ENCODE data around the gene SRPK2. TPM values are rescaled to one million over a fixed set of nuclear protein-coding genes. Genes with fewer than 3 reads are reported as not detected.

SRPK2 gene
- total and polyA plus RNA-seq, 2 donors (not counting 1 experiment from before 2014, with no cell fraction given): 15.2 to 108 TPM

DNA sequence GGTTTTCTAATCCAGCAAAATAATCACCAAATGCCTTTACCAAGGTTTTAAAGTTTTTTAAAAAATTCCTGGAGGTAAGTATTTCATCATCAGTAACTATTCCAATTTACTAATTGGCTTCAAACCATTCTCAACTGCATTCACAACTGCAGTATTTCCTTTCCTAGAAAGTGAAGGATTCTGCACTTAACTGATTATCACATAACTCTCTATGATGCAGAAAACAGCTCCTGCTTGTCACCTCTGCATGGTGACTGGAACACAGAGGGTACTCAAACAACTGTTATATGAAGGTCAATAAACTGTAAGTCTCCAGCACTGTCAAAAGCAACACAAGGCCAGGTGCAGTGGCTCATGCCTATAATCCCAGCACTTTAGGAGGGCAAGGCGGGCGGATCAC, 42.6 kb downstream of the SRPK2 start:
- peaks cover 96% of the 10 kb centered on the region for H3K79me2 ChIP-seq (ENCODE audit: control insufficient read depth, insufficient read depth, low read length)
- peak overlapping the region; percentile 73 for H3K4me3 Mint-ChIP-seq
- H3K36me3 ChIP-seq (replicated peaks in 1 of 2; ENCODE audit: control extremely low read depth in 1 of 2, control insufficient read depth in 1 of 2, extremely low read depth in 1 of 2, insufficient read depth in 2 of 2, low read length in 1 of 2): no peaks in the 10 kb centered on the region
- peak overlapping the region; percentile 49 for H3K4me2 ChIP-seq (replicated peaks; ENCODE audit: low read depth, low read length, poor library complexity, severe bottlenecking)
- peak overlapping the region; percentile 78 for H3K27ac Mint-ChIP-seq
- 93% methylated on average over 2 of the region's 2 CpGs for WGBS (ENCODE audit: insufficient coverage)
- peak overlapping the region in 2 of 5 experiments; percentile 16 to 21 for H3K4me3 ChIP-seq (ENCODE audit: control extremely low read depth in 1 of 5, extremely low read depth in 1 of 5, insufficient read depth in 1 of 5, low read depth in 2 of 5, low read length in 4 of 5)
- ATAC-seq (ENCODE audit: low read depth) (peak; percentile 17), DNase-seq (no peak)
- CTCF ChIA-PET: interaction anchor here (0.9 to 1.3 kb wide), 3 partner anchors 9 to 84 kb away, joined by 3 to 4 read pairs (median 3); no protein-coding TSS in a partner anchor
- H2AFZ ChIP-seq (ENCODE audit: insufficient read depth, low read depth, low read length, poor library complexity, severe bottlenecking): no peak overlapping the region
- intact Hi-C loops (cut with micrococcal nuclease): loop anchor here (1.0 kb wide), 1 partner anchor 9 kb away; no protein-coding TSS in a partner anchor
- POLR2A ChIA-PET: interaction anchor here (1.1 kb wide), 3 partner anchors 8 to 43 kb away, joined by 3 to 5 read pairs (median 4); partner anchors contain the start of gene SRPK2
- peaks cover 66 to 77% of the 10 kb centered on the region in 2 donors for H3K4me1 ChIP-seq (ENCODE audit: control insufficient read depth in 2 of 2, insufficient read depth in 2 of 2, low read length in 2 of 2)
- no peaks in the 10 kb centered on the region for H3K27me3 Mint-ChIP-seq
- H3K27ac ChIP-seq (ENCODE audit: low read length in 2 of 2): peak overlapping the region; percentile 12 to 78
- no peaks in the 10 kb centered on the region for H3K9me3 ChIP-seq (ENCODE audit: control extremely low read depth in 1 of 3, control insufficient read depth in 2 of 3, insufficient read depth in 1 of 3, low read length in 2 of 3)
- no peaks in the 10 kb centered on the region for H3K27me3 ChIP-seq (replicated peaks in 1 of 4; ENCODE audit: control extremely low read depth in 1 of 4, control insufficient read depth in 3 of 4, insufficient read depth in 4 of 4, low read length in 3 of 4)
- H3K9me3 Mint-ChIP-seq (ENCODE audit: insufficient read depth): no peaks in the 10 kb centered on the region
- no peaks in the 10 kb centered on the region for H4K20me1 ChIP-seq (ENCODE audit: control insufficient read depth, insufficient read depth, low read length, poor library complexity, severe bottlenecking)
- H3K4me1 Mint-ChIP-seq: peaks cover 57% of the 10 kb centered on the region
- no peak overlapping the region for H3K9ac ChIP-seq (ENCODE audit: low read length)
- no peak for TF ChIP-seq EZH2 (IDR thresholded peaks at IDR 0.05; ENCODE audit: borderline replicate concordance, insufficient read depth, low read depth, low read length, poor library complexity, severe bottlenecking)
- TF ChIP-seq, protein P1, sequence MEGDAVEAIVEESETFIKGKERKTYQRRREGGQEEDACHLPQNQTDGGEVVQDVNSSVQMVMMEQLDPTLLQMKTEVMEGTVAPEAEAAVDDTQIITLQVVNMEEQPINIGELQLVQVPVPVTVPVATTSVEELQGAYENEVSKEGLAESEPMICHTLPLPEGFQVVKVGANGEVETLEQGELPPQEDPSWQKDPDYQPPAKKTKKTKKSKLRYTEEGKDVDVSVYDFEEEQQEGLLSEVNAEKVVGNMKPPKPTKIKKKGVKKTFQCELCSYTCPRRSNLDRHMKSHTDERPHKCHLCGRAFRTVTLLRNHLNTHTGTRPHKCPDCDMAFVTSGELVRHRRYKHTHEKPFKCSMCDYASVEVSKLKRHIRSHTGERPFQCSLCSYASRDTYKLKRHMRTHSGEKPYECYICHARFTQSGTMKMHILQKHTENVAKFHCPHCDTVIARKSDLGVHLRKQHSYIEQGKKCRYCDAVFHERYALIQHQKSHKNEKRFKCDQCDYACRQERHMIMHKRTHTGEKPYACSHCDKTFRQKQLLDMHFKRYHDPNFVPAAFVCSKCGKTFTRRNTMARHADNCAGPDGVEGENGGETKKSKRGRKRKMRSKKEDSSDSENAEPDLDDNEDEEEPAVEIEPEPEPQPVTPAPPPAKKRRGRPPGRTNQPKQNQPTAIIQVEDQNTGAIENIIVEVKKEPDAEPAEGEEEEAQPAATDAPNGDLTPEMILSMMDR (IDR thresholded peaks at IDR 0.05): no peak

DNA sequence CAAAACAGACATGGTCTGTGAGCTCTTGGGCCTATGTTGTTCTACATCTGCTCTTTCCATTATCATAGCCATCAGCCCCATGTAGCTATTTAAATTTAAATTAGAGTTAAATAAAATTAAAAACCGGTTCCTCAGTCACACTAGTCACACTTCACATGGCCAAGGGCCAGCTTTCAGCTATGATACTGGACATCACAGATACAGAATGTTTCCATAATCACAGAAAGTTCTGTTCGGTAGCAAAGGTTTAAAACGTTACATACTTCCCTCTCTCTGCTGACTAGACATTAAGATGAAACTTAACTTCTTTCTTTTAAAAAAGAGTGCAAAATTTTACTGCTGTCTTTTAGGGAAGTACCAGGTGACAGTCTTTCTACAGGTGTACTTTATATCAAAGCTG, 43.0 kb downstream of the SRPK2 start:
- Histone ChIP-seq H3K4me3 (ENCODE audit: control extremely low read depth in 1 of 5, extremely low read depth in 1 of 5, insufficient read depth in 1 of 5, low read depth in 2 of 5, low read length in 4 of 5) (peak overlapping the region in 1 of 5 experiments; percentile 16), H3K79me2 (ENCODE audit: control insufficient read depth, insufficient read depth, low read length) (peaks cover 96% of the 10 kb centered on the region), H3K36me3 (replicated peaks in 1 of 2; ENCODE audit: control extremely low read depth in 1 of 2, control insufficient read depth in 1 of 2, extremely low read depth in 1 of 2, insufficient read depth in 2 of 2, low read length in 1 of 2) (no peaks in the 10 kb centered on the region), H3K4me2 (replicated peaks; ENCODE audit: low read depth, low read length, poor library complexity, severe bottlenecking) (peak overlapping the region; percentile 49), H3K27ac (ENCODE audit: low read length in 2 of 2) (peak overlapping the region; percentile 20 to 78), H3K9me3 (ENCODE audit: control extremely low read depth in 1 of 3, control insufficient read depth in 2 of 3, insufficient read depth in 1 of 3, low read length in 2 of 3) (no peaks in the 10 kb centered on the region), H3K9ac (ENCODE audit: low read length) (no peak overlapping the region), H3K27me3 (replicated peaks in 1 of 4; ENCODE audit: control extremely low read depth in 1 of 4, control insufficient read depth in 3 of 4, insufficient read depth in 4 of 4, low read length in 3 of 4) (no peaks in the 10 kb centered on the region), H3K4me1 (ENCODE audit: control insufficient read depth in 2 of 2, insufficient read depth in 2 of 2, low read length in 2 of 2) (peaks cover 62 to 72% of the 10 kb centered on the region in 2 donors), H2AFZ (ENCODE audit: insufficient read depth, low read depth, low read length, poor library complexity, severe bottlenecking) (no peak overlapping the region), H4K20me1 (ENCODE audit: control insufficient read depth, insufficient read depth, low read length, poor library complexity, severe bottlenecking) (peaks cover 4% of the 10 kb centered on the region)
- ChIA-PET CTCF (interaction anchor here (0.9 to 1.3 kb wide), 3 partner anchors 9 to 84 kb away, joined by 3 to 4 read pairs (median 3); no protein-coding TSS in a partner anchor), POLR2A (interaction anchor here (0.6 to 1.1 kb wide), 4 partner anchors 8 to 48 kb away, joined by 3 to 5 read pairs (median 4); partner anchors contain the start of gene SRPK2)
- ATAC-seq (ENCODE audit: low read depth) (peak; percentile 60), DNase-seq (peak; percentile 45)
- peak overlapping the region; percentile 73 for H3K4me3 Mint-ChIP-seq
- no peaks in the 10 kb centered on the region for H3K9me3 Mint-ChIP-seq (ENCODE audit: insufficient read depth)
- no CpG with 5 or more reads among the region's 3 CpGs for WGBS (ENCODE audit: insufficient coverage)
- peak overlapping the region; percentile 78 for H3K27ac Mint-ChIP-seq
- no peaks in the 10 kb centered on the region for H3K27me3 Mint-ChIP-seq
- intact Hi-C loops (cut with micrococcal nuclease): loop anchor here (1.0 kb wide), 1 partner anchor 8 kb away; no protein-coding TSS in a partner anchor
- no peak for TF ChIP-seq EZH2 (IDR thresholded peaks at IDR 0.05; ENCODE audit: borderline replicate concordance, insufficient read depth, low read depth, low read length, poor library complexity, severe bottlenecking)
- TF ChIP-seq, protein P1 (IDR thresholded peaks at IDR 0.05): no peak
- peaks cover 55% of the 10 kb centered on the region for H3K4me1 Mint-ChIP-seq
